HCT116 (cell line): ENCODE data around the gene RGPD6. TPM values are rescaled to one million over a fixed set of nuclear protein-coding genes. Genes with fewer than 3 reads are reported as not detected.
"Not testable (repeated sequence)": the region's sequence is repeated elsewhere in the genome, so short reads cannot be mapped to it uniquely, and the experiment has no call there.

Experiments
- ATAC-seq: fragments of 200-7000 bp; cut with Tn5 transposase; 2 replicates; pipeline ENCODE4 v1.9.1; 2020; ENCODE audit warnings: mild to moderate bottlenecking, moderate library complexity
- BruUV-seq: library from RNA; stranded (reverse); fragments of 400-500 nt; replicated peaks from 2 replicates; lab custom pipeline; 2021; lab: Mats Ljungman, UMichigan
- CTCF ChIA-PET: fragments of 300-600 bp; sonication (Branson Sonifier 250); formaldehyde crosslinking; loops from one replicate; lab custom pipeline; 2021; ENCODE audit warnings: antibody characterized with exemption; lab: Charles Lee
- POLR2A ChIA-PET: fragments of 300-600, 350-600 bp; sonication (Branson Sonifier 250); formaldehyde crosslinking; loops from one replicate; lab custom pipeline; 2021; ENCODE audit warnings: antibody characterized with exemption; lab: Charles Lee
- RAD21 ChIA-PET, 2 experiments: fragments of 300-600 bp; sonication (Branson Sonifier 250); formaldehyde crosslinking; loops; one replicate each; lab custom pipeline; 2023; ENCODE audit warnings: low total read pairs in 2 of 2; ENCODE audit not compliant: uncharacterized antibody in 2 of 2, unreplicated experiment in 2 of 2, low non-redundant PET in 1 of 2; lab: Charles Lee
- DNase-seq: peaks from one replicate; pipeline ENCODE4 v3.0.0-alpha.2; 2010; ENCODE audit warnings: low read depth, low spot score
- H2AFZ ChIP-seq: fragments of 200-600 bp; shearing (Covaris generic), sonication (generic); 2 replicates; pipeline ENCODE4 v1.6.1; 2017; ENCODE audit warnings: low read depth, mixed run types, mixed read lengths, antibody characterized with exemption, low read length; ENCODE audit not compliant: poor library complexity, severe bottlenecking
- H3K27ac ChIP-seq: 2 replicates; pipeline ENCODE4 v1.5.1; 2012; ENCODE audit warnings: low read depth, low read length
- H3K27me3 ChIP-seq: fragments of 200-600 bp; sonication (generic); 2 replicates; pipeline ENCODE4 v1.6.1; 2016; ENCODE audit warnings: mixed run types, low read length, mixed read lengths; ENCODE audit not compliant: insufficient read depth
- H3K36me3 ChIP-seq, 2 experiments: fragments of 200-500 bp in 1 of 2; fragments of 200-600 bp in 1 of 2; sonication (Bioruptor generic) in 1 of 2; sonication (generic) in 1 of 2; 2 replicates each; pipeline versions ENCODE4 v1.5.1 to v1.6.1; 2014 to 2016; ENCODE audit warnings: low read length in 2 of 2, inconsistent platforms in 1 of 2, mixed read lengths in 1 of 2, mixed run types in 1 of 2; ENCODE audit not compliant: insufficient read depth in 2 of 2, control insufficient read depth in 1 of 2
- H3K4me1 ChIP-seq, 2 experiments: fragments of 200-600 bp in 1 of 2; sonication (generic) in 1 of 2; 2 replicates each; pipeline versions ENCODE4 v1.5.1 to v1.6.1; 2012 to 2017; ENCODE audit warnings: low read length in 2 of 2, inconsistent platforms in 1 of 2, mild to moderate bottlenecking in 1 of 2, mixed read lengths in 1 of 2, mixed run types in 1 of 2, moderate library complexity in 1 of 2; ENCODE audit not compliant: insufficient read depth in 2 of 2, control insufficient read depth in 1 of 2
- H3K4me2 ChIP-seq: fragments of 200-600 bp; sonication (generic); 2 replicates; pipeline ENCODE4 v1.6.1; 2017; ENCODE audit warnings: mixed run types, low read length, mixed read lengths
- H3K4me3 ChIP-seq, 2 experiments: fragments of 200-600 bp in 1 of 2; sonication (generic) in 1 of 2; replicated peaks in 1 of 2; 2 replicates each; pipeline ENCODE4 v1.5.1; 2011 to 2016; ENCODE audit warnings: low read length in 2 of 2, control low read depth in 1 of 2, low read depth in 1 of 2, mild to moderate bottlenecking in 1 of 2, mixed read lengths in 1 of 2, mixed run types in 1 of 2
- H3K79me2 ChIP-seq: fragments of 200-600 bp; sonication (generic); 2 replicates; pipeline ENCODE4 v1.6.1; 2017; ENCODE audit warnings: mild to moderate bottlenecking, mixed run types, low read length, moderate library complexity, mixed read lengths; ENCODE audit not compliant: insufficient read depth
- H3K9ac ChIP-seq: fragments of 200-600 bp; sonication (generic); 2 replicates; pipeline ENCODE4 v1.6.1; 2016; ENCODE audit warnings: low read length, mixed read lengths
- H3K9me2 ChIP-seq: fragments of 200-600 bp; sonication (generic), shearing (Covaris generic); 2 replicates; pipeline ENCODE4 v1.6.1; 2017; ENCODE audit warnings: mixed run types, mild to moderate bottlenecking, moderate library complexity; ENCODE audit not compliant: insufficient read depth
- H3K9me3 ChIP-seq, 2 experiments: fragments of 200-500 bp in 1 of 2; fragments of 200-600 bp in 1 of 2; sonication (Bioruptor generic) in 1 of 2; sonication (generic) in 1 of 2; 2 replicates each; pipeline ENCODE4 v1.6.1; 2014 to 2017; ENCODE audit warnings: low read length in 2 of 2, mixed read lengths in 2 of 2, inconsistent platforms in 1 of 2, low read depth in 1 of 2, mild to moderate bottlenecking in 1 of 2, mixed run types in 1 of 2, moderate library complexity in 1 of 2; ENCODE audit not compliant: control insufficient read depth in 1 of 2, insufficient read depth in 1 of 2
- H4K20me1 ChIP-seq: fragments of 200-600 bp; sonication (generic), shearing (Covaris generic); 2 replicates; pipeline ENCODE4 v1.6.1; 2017; ENCODE audit warnings: mixed run types, mild to moderate bottlenecking, moderate library complexity; ENCODE audit not compliant: insufficient read depth
- intact Hi-C: fragments of 100-400 bp; cut with micrococcal nuclease; formaldehyde crosslinking; loops from 2 replicates; pipeline ENCODE4 v1.10.0; 2022
- total RNA-seq: library from RNA; stranded (reverse); gene quantifications from one replicate; pipeline ENCODE4 v1.2.1, GENCODE V29; 2021; ENCODE audit not compliant: unreplicated experiment

RGPD6 gene
- total RNA-seq, 1 experiment from 2014 or later: 17.7 TPM

DNA sequence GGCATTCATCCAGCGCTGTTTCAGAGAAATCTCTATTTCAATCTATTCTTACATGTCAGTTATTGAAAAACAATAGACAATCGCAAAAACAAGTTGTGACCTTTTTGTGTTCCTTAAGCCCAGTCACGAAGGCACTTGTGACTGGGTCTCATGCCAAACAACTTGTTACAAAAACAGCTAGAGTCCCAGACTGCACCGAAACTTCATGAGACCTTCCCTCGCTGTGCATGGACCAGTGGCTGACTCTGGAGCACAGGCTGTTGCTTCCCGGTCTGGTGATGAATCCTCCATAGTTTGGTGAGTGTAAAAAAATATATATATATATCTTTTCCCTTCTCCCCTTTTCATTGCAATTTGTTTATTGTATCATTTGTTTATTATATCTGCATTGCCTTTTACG lies 99.7 kb downstream of the RGPD6 start:
- H2AFZ ChIP-seq, H3K27me3 ChIP-seq, intact Hi-C loops, H3K4me2 ChIP-seq, POLR2A ChIA-PET, H4K20me1 ChIP-seq, H3K27ac ChIP-seq, DNase-seq, H3K9ac ChIP-seq, H3K36me3 ChIP-seq, ATAC-seq, H3K4me3 ChIP-seq, H3K79me2 ChIP-seq, H3K4me1 ChIP-seq, CTCF ChIA-PET, BruUV-seq, H3K9me3 ChIP-seq, RAD21 ChIA-PET, H3K9me2 ChIP-seq: not testable (repeated sequence)

DNA sequence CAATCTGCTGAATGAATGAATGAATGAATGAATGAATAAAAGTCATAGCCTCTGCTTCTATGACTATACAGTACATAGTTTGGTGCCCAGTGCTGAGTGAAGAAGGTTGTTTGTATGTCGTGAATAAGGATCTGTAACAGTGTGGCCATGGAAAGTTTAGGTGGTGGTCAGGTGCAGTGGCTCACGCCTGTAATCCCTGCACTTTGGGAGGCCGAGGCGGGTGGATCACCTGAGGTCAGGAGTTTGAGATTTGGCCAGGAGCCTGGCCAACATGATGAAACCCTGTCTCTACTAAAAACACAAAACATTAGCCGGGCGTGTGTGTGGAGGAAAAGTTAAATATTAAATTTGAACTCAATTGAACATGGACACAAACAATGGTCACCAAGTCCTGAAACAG lies 100.1 kb downstream of the RGPD6 start:
- intact Hi-C loops, BruUV-seq: not testable (repeated sequence)

DNA sequence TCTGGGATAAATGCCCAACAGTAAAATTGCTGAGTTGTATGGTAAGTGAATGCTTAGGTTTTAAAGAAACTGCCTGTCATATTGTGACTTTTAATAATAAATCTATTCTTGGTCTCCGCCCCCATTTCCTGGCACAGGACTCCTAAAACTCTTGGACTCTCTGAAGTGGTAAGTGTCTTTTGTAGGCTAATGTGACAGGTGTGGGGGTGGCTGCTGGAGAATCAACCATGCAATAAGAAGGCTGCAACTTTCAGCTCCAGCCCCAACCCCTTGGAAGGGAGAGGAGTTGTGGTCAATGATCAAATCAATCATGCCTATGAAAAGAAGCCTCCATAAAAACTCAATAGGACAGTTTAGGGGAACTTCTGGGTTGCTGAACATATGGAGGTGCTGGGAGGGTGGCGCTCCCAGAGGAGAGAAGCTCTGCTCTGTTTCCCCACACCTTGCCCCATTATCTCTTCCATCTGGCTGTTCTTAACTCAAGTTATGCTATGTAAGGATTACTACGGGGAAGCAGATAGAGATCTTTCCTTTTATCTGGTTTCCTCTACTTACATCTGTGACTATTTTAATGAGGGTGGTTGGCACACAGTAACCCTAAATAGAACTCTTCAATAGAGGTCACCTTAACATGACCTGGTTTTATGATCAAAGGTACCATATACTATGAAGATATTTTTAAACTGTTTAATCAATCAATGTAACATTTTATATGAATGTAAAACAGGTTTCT lies 101.2 kb downstream of the RGPD6 start:
- H3K9me3 ChIP-seq, ATAC-seq, H3K4me3 ChIP-seq, H4K20me1 ChIP-seq, BruUV-seq, intact Hi-C loops, CTCF ChIA-PET, H3K79me2 ChIP-seq, H3K27ac ChIP-seq, RAD21 ChIA-PET, H3K27me3 ChIP-seq, H3K9me2 ChIP-seq, H2AFZ ChIP-seq, H3K36me3 ChIP-seq, H3K9ac ChIP-seq, POLR2A ChIA-PET, DNase-seq, H3K4me2 ChIP-seq, H3K4me1 ChIP-seq: not testable (repeated sequence)

More for the DNA sequence above, 100.1 kb downstream of the RGPD6 start:
- POLR2A ChIA-PET, H3K36me3 ChIP-seq, H3K4me1 ChIP-seq, H3K4me3 ChIP-seq, H3K27ac ChIP-seq, H3K27me3 ChIP-seq, RAD21 ChIA-PET, CTCF ChIA-PET, H2AFZ ChIP-seq, H3K9me3 ChIP-seq, H3K4me2 ChIP-seq, DNase-seq, H3K79me2 ChIP-seq, H3K9ac ChIP-seq, ATAC-seq, H4K20me1 ChIP-seq, H3K9me2 ChIP-seq: not testable (repeated sequence)

DNA sequence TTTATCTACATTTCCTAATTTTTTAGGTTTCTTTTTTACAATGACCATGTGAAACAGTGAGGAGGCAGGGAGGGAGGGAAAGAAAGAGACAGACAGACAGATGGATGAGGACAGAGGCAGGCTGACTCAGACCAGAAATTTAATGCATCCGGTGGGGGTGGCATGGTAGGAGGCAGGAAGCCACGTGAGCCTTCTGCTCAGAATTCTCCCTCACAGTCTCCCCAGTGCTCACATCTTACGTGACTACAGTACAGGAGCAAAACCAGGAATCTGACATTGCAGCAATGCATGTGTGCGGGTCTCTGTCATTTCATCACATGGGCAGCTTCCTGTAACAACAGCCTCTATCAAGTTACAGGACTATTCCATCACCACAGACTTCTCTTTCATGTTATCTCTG lies 102.1 kb downstream of the RGPD6 start:
- H4K20me1 ChIP-seq, H3K9me2 ChIP-seq, DNase-seq, intact Hi-C loops, H3K36me3 ChIP-seq, CTCF ChIA-PET, H3K27me3 ChIP-seq, H3K9me3 ChIP-seq, H3K4me1 ChIP-seq, H3K4me2 ChIP-seq, H3K4me3 ChIP-seq, H3K27ac ChIP-seq, H2AFZ ChIP-seq, POLR2A ChIA-PET, H3K79me2 ChIP-seq, RAD21 ChIA-PET, BruUV-seq, H3K9ac ChIP-seq: not testable (repeated sequence)
- ATAC-seq: 0 out of 2 replicates have a peak, but pooled peaks have one; percentile 42
